ENCODE measurements around the gene CHCHD3.

CHCHD3 gene

GRCh38 chr7:132904209-132904608 is 177.7 kb downstream of the CHCHD3 start:
- TF ChIP-seq SIN3A (IDR thresholded peaks at IDR 0.05; ENCODE audit: borderline replicate concordance, insufficient read depth, low read length) (no peak), FOXP2 (optimal IDR thresholded peaks at IDR 0.05; ENCODE audit: borderline replicate concordance, extremely low read depth, extremely low read length, insufficient read depth) (no peak), REST (IDR thresholded peaks at IDR 0.05; ENCODE audit: insufficient read depth in 1 of 2, low read depth in 2 of 2, low read length in 2 of 2) (no peak), POLR2AphosphoS5 (IDR thresholded peaks at IDR 0.05; ENCODE audit: low read depth, low read length) (no peak), TAF1 (IDR thresholded peaks at IDR 0.05; ENCODE audit: borderline replicate concordance, insufficient read depth, low read length) (no peak)

- TF ChIP-seq POLR2AphosphoS5 (IDR thresholded peaks at IDR 0.05; ENCODE audit: low read depth, low read length) (no peak), FOXP2 (optimal IDR thresholded peaks at IDR 0.05; ENCODE audit: borderline replicate concordance, extremely low read depth, extremely low read length, insufficient read depth) (no peak), TAF1 (IDR thresholded peaks at IDR 0.05; ENCODE audit: borderline replicate concordance, insufficient read depth, low read length) (no peak), SIN3A (IDR thresholded peaks at IDR 0.05; ENCODE audit: borderline replicate concordance, insufficient read depth, low read length) (no peak), REST (IDR thresholded peaks at IDR 0.05; ENCODE audit: insufficient read depth in 1 of 2, low read depth in 2 of 2, low read length in 2 of 2) (no peak)
These were observed 180.6 kb downstream of the CHCHD3 start for GRCh38 chr7:132901241-132901640.

- TF ChIP-seq SIN3A (IDR thresholded peaks at IDR 0.05; ENCODE audit: borderline replicate concordance, insufficient read depth, low read length) (no peak), FOXP2 (optimal IDR thresholded peaks at IDR 0.05; ENCODE audit: borderline replicate concordance, extremely low read depth, extremely low read length, insufficient read depth) (no peak), REST (IDR thresholded peaks at IDR 0.05; ENCODE audit: insufficient read depth in 1 of 2, low read depth in 2 of 2, low read length in 2 of 2) (no peak), TAF1 (IDR thresholded peaks at IDR 0.05; ENCODE audit: borderline replicate concordance, insufficient read depth, low read length) (no peak), POLR2AphosphoS5 (IDR thresholded peaks at IDR 0.05; ENCODE audit: low read depth, low read length) (no peak)
These were observed 182.1 kb downstream of the CHCHD3 start for GRCh38 chr7:132899833-132900232.

GRCh38 chr7:132897093-132897687 is 184.7 kb downstream of the CHCHD3 start:
- TF ChIP-seq REST (IDR thresholded peaks at IDR 0.05; ENCODE audit: insufficient read depth in 1 of 2, low read depth in 2 of 2, low read length in 2 of 2) (no peak), FOXP2 (optimal IDR thresholded peaks at IDR 0.05; ENCODE audit: borderline replicate concordance, extremely low read depth, extremely low read length, insufficient read depth) (no peak), SIN3A (IDR thresholded peaks at IDR 0.05; ENCODE audit: borderline replicate concordance, insufficient read depth, low read length) (no peak), TAF1 (IDR thresholded peaks at IDR 0.05; ENCODE audit: borderline replicate concordance, insufficient read depth, low read length) (no peak), POLR2AphosphoS5 (IDR thresholded peaks at IDR 0.05; ENCODE audit: low read depth, low read length) (no peak)
